HEK293 (cell line): ENCODE data around the gene CDC37.
"Not testable (repeated sequence)": the region's sequence is repeated elsewhere in the genome, so short reads cannot be mapped to it uniquely, and the experiment has no call there.

ENCODE experiments used
- CTCF ChIP-seq: fragments of 450-650 bp; formaldehyde crosslinking; IDR thresholded peaks from 2 replicates; pipeline ENCODE4 v1.5.1; 2016; ENCODE audit warnings: missing biosample characterization, missing genetic modification characterization
- ELK4 ChIP-seq: IDR thresholded peaks from 2 replicates; pipeline ENCODE4 v1.6.1; 2011; ENCODE audit warnings: mild to moderate bottlenecking, low read depth, low read length, borderline replicate concordance
- PRDM1 ChIP-seq: fragments of 450-650 bp; formaldehyde crosslinking; IDR thresholded peaks from 2 replicates; pipeline ENCODE4; 2016; ENCODE audit warnings: missing biosample characterization, missing genetic modification characterization
- TCF7L2 ChIP-seq: IDR thresholded peaks from 2 replicates; pipeline ENCODE4 v1.6.1; 2011; ENCODE audit warnings: low read depth, mild to moderate bottlenecking, inconsistent platforms, low read length, moderate library complexity, borderline replicate concordance
- YY1 ChIP-seq: fragments of 450-650 bp; formaldehyde crosslinking; IDR thresholded peaks from 2 replicates; pipeline ENCODE4 v1.5.1; 2018; ENCODE audit warnings: missing biosample characterization, missing genetic modification characterization
- ZNF777 ChIP-seq: fragments of 450-650 bp; formaldehyde crosslinking; IDR thresholded peaks from 2 replicates; pipeline ENCODE4 v1.5.1; 2017; ENCODE audit warnings: missing biosample characterization, missing genetic modification characterization, borderline replicate concordance

DNA sequence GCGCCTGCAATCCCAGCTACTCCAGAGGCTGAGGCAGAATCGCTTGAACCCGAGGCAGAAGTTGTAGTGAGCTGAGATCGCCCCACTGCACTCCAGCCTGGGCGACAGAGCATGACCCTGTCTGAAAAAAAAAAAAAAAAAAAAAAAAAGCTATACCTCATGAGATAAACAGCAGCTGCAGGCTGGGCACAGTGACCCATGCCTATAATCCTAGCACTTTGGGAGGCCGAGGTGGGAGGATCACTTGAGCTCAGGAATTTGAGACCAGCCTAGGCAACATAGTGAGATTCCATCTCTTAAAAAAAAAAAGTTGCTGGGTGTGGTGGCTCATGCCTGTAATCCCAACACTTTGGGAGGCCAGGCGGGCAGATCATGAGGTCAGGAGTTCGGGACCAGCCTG, 4.0 kb downstream of the CDC37 start:
- TF ChIP-seq ZNF777 (tag by site-specific recombination); YY1; CTCF; PRDM1 (tag by site-specific recombination); TCF7L2; ELK4: not testable (repeated sequence)
